Activated T-cell treated with anti-CD3 and anti-CD28 coated beads, Interleukin-2, amount 50 U/mL, for 4 hours (primary cell): ENCODE results near the gene CYSRT1. TPM values are rescaled to one million over a fixed set of nuclear protein-coding genes. Genes with fewer than 3 reads are reported as not detected.

ENCODE experiments used
- total RNA-seq, 3 donors: library from RNA; stranded (reverse); gene quantifications; one replicate each; pipeline ENCODE4 v1.2.1, GENCODE V29; 2021

CYSRT1 gene
- total RNA-seq, 3 donors from 2014 or later: 0.46 to 0.50 TPM; not detected in 1

Other genes starting within 250 kb of the CYSRT1 start
- under 1 TPM in 2 of 3 donors, not detected in 1; 0.30 to 0.51 TPM for gene PTGDS, start 247.7 kb upstream of the CYSRT1 start, total RNA-seq
- not detected for gene LCNL1, start 242.2 kb upstream of the CYSRT1 start, total RNA-seq
- gene PAXX, start 232.8 kb upstream of the CYSRT1 start, total RNA-seq: 100 to 1,000 TPM; 106 to 126 (median 123) TPM
- under 1 TPM in 2 of 3 donors, not detected in 1; 0.18 to 0.54 TPM for gene CLIC3, start 228.6 kb upstream of the CYSRT1 start, total RNA-seq
- gene ABCA2, start 196.9 kb upstream of the CYSRT1 start, total RNA-seq: 10 to 100 TPM in 2 of 3 donors, 1 to 10 TPM in 1; 9.1 to 15.3 (median 14.3) TPM
- 1 to 10 TPM in 1 of 3 donors, under 1 TPM in 2; 0.74 to 2.4 (median 0.81) TPM for gene FUT7, start 193.1 kb upstream of the CYSRT1 start, total RNA-seq
- gene NPDC1, start 179.0 kb upstream of the CYSRT1 start, total RNA-seq: 10 to 100 TPM; 15.1 to 33.0 (median 23.2) TPM
- under 1 TPM in 1 of 3 donors, not detected in 2; 0.34 TPM for gene ENTPD2, start 171.1 kb upstream of the CYSRT1 start, total RNA-seq
- 1 to 10 TPM; 3.6 to 5.5 (median 4.6) TPM for gene SAPCD2, start 154.6 kb upstream of the CYSRT1 start, total RNA-seq
- 1 to 10 TPM; 5.6 to 8.4 (median 7.8) TPM for gene UAP1L1, start 147.7 kb upstream of the CYSRT1 start, total RNA-seq
- gene MAN1B1, start 138.2 kb upstream of the CYSRT1 start, total RNA-seq: 10 to 100 TPM; 30.7 to 34.0 (median 33.5) TPM
- gene DPP7, start 110.4 kb upstream of the CYSRT1 start, total RNA-seq: 100 to 1,000 TPM; 352 to 394 (median 392) TPM
- under 1 TPM in 2 of 3 donors, not detected in 1; 0.13 to 0.26 TPM for gene GRIN1, start 86.0 kb upstream of the CYSRT1 start, total RNA-seq
- under 1 TPM in 1 of 3 donors, not detected in 2; 0.18 TPM for gene LRRC26, start 55.1 kb upstream of the CYSRT1 start, total RNA-seq
- not detected for gene TMEM210, start 53.1 kb upstream of the CYSRT1 start, total RNA-seq
- gene ANAPC2, start 36.6 kb upstream of the CYSRT1 start, total RNA-seq: 10 to 100 TPM; 71.9 to 86.3 (median 73.3) TPM
- 100 to 1,000 TPM; 144 to 156 (median 150) TPM for gene SSNA1, start 36.5 kb upstream of the CYSRT1 start, total RNA-seq
- 10 to 100 TPM; 15.4 to 15.6 (median 15.5) TPM for gene TPRN, start 24.4 kb upstream of the CYSRT1 start, total RNA-seq
- 10 to 100 TPM; 42.3 to 45.1 (median 44.4) TPM for gene TMEM203, start 19.5 kb upstream of the CYSRT1 start, total RNA-seq
- gene NDOR1, start 19.5 kb upstream of the CYSRT1 start, total RNA-seq: 10 to 100 TPM; 45.2 to 53.7 (median 50.5) TPM
- gene RNF208, start 2.9 kb upstream of the CYSRT1 start, total RNA-seq: 1 to 10 TPM; 3.3 to 6.0 (median 4.4) TPM
- gene RNF224, start 2.3 kb downstream of the CYSRT1 start, total RNA-seq: not detected
- not detected for gene SLC34A3, start 5.7 kb downstream of the CYSRT1 start, total RNA-seq
- 100 to 1,000 TPM; 345 to 383 (median 380) TPM for gene TUBB4B, start 16.1 kb downstream of the CYSRT1 start, total RNA-seq
- not detected for gene STPG3, start 26.1 kb downstream of the CYSRT1 start, total RNA-seq
- gene NELFB, start 30.2 kb downstream of the CYSRT1 start, total RNA-seq: 10 to 100 TPM; 72.0 to 81.1 (median 73.5) TPM
- 1 to 10 TPM; 3.2 to 4.0 (median 3.6) TPM for gene TOR4A, start 52.6 kb downstream of the CYSRT1 start, total RNA-seq
- 10 to 100 TPM in 2 of 3 donors, 1 to 10 TPM in 1; 7.6 to 15.6 (median 11.6) TPM for gene NRARP, start 77.1 kb downstream of the CYSRT1 start, total RNA-seq
- gene EXD3, start 198.0 kb downstream of the CYSRT1 start, total RNA-seq: 1 to 10 TPM; 1.7 to 2.8 (median 2.5) TPM
- under 1 TPM; 0.34 to 0.82 (median 0.46) TPM for gene NOXA1, start 198.2 kb downstream of the CYSRT1 start, total RNA-seq
- gene ENTPD8, start 216.2 kb downstream of the CYSRT1 start, total RNA-seq: not detected
- gene NSMF, start 234.2 kb downstream of the CYSRT1 start, total RNA-seq: 10 to 100 TPM; 69.5 to 89.1 (median 87.7) TPM